Measurements from ENCODE around the gene OR13A1. TPM values are rescaled to one million over a fixed set of nuclear protein-coding genes. Genes with fewer than 3 reads are reported as not detected.

The OR13A1 gene
- total RNA-seq, 1 experiment from 2014 or later: 0.15 TPM

DNA sequence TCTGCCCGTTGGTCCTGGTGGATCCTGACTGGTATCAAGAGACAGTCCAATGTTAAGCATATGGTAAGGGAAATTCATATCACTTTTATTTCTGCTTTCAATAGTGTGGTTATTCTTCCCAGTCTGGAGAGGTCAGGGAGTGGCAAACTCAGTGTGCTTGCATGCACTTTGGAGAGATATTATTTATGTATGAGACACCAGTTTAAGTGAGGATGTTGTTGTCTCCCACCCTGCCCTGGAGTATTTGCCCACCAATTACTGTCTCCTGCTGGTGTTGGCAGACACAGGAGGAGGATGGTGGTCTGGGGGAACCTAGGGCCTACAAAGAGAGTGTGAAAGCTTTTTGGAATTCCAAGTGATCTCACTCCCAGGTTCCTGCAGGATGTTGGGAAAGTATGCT is 59.7 kb downstream of the OR13A1 start:
- Histone ChIP-seq H3K56ac (ENCODE audit: insufficient read length, low read depth, low read length) (no peak overlapping the region), H3K4ac (ENCODE audit: low read depth, low read length) (no peak overlapping the region), H4K8ac (replicated peaks; ENCODE audit: insufficient read length, low read depth, low read length) (no peak overlapping the region), H3K27ac (ENCODE audit: insufficient read length, low read depth, low read length) (no peak overlapping the region), H3K79me2 (ENCODE audit: insufficient read depth, low read length) (no peaks in the 10 kb centered on the region), H3K18ac (ENCODE audit: insufficient read length, low read depth, low read length) (no peak overlapping the region), H2AK5ac (ENCODE audit: insufficient read length, low read length) (no peak overlapping the region), H3K9ac (ENCODE audit: extremely low read depth, insufficient read length, low read length) (no peak overlapping the region), H4K91ac (ENCODE audit: insufficient read length, low read depth, low read length) (no peak overlapping the region), H2BK120ac (ENCODE audit: low read depth, low read length, poor library complexity, severe bottlenecking) (no peak overlapping the region), H3K23ac (ENCODE audit: insufficient read length, low read depth, low read length) (no peak overlapping the region), H3T11ph (ENCODE audit: low read length) (no peak overlapping the region), H3K27me3 (ENCODE audit: insufficient read depth, low read length) (no peaks in the 10 kb centered on the region), H3K4me2 (ENCODE audit: insufficient read depth, insufficient read length, low read length) (no peak overlapping the region), H2BK15ac (ENCODE audit: low read depth, low read length) (no peak overlapping the region), H3K9me3 (ENCODE audit: control insufficient read depth, low read depth, low read length) (no peaks in the 10 kb centered on the region), H2BK12ac (ENCODE audit: insufficient read length, low read depth, low read length) (no peak overlapping the region), H4K20me1 (ENCODE audit: control insufficient read depth, insufficient read depth, insufficient read length) (no peaks in the 10 kb centered on the region), H2BK5ac (ENCODE audit: insufficient read length, low read length) (no peak overlapping the region), H3K79me1 (ENCODE audit: insufficient read depth, low read depth, low read length, poor library complexity, severe bottlenecking) (no peaks in the 10 kb centered on the region), H3K23me2 (ENCODE audit: insufficient read length, low read depth, low read length, poor library complexity, severe bottlenecking) (no peaks in the 10 kb centered on the region), H2AFZ (ENCODE audit: low read length) (no peak overlapping the region), H2BK20ac (ENCODE audit: low read depth, low read length, poor library complexity, severe bottlenecking) (no peak overlapping the region), H3K14ac (ENCODE audit: insufficient read depth, low read length) (no peak overlapping the region), H3K4me1 (ENCODE audit: insufficient read depth, low read length) (no peaks in the 10 kb centered on the region), H4K5ac (ENCODE audit: insufficient read length, low read depth, low read length) (no peak overlapping the region)
- no CpG with 5 or more reads among the region's 1 CpG for WGBS (ENCODE audit: extremely low coverage, insufficient read length, low lambda C conversion rate)
- Mint-ChIP-seq H3K4me3 (no peak overlapping the region), H3K27me3 (ENCODE audit: low read depth) (peaks cover 6% of the 10 kb centered on the region), H3K27ac (no peak overlapping the region), H3K4me1 (no peaks in the 10 kb centered on the region), H3K36me3 (ENCODE audit: insufficient read depth in 1 of 3, low read depth in 3 of 3) (peaks cover 0 to 5% (median 0%) of the 10 kb centered on the region in 3 experiments; a peak in 1 of 7 replicates), H3K9me3 (peaks cover 2 to 17% of the 10 kb centered on the region in 2 experiments; a peak in 3 of 5 replicates)
- DNase-seq: no peak
- TF ChIP-seq, protein P1, sequence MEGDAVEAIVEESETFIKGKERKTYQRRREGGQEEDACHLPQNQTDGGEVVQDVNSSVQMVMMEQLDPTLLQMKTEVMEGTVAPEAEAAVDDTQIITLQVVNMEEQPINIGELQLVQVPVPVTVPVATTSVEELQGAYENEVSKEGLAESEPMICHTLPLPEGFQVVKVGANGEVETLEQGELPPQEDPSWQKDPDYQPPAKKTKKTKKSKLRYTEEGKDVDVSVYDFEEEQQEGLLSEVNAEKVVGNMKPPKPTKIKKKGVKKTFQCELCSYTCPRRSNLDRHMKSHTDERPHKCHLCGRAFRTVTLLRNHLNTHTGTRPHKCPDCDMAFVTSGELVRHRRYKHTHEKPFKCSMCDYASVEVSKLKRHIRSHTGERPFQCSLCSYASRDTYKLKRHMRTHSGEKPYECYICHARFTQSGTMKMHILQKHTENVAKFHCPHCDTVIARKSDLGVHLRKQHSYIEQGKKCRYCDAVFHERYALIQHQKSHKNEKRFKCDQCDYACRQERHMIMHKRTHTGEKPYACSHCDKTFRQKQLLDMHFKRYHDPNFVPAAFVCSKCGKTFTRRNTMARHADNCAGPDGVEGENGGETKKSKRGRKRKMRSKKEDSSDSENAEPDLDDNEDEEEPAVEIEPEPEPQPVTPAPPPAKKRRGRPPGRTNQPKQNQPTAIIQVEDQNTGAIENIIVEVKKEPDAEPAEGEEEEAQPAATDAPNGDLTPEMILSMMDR (conservative IDR thresholded peaks at IDR 0.05): no peak
